HUDEP-2 (cell line): Measurements from ENCODE around the gene TBC1D2B.
A peak's percentile ranks its signal among the peaks of the same experiment; 100 is the strongest.

Experiments
- DNase-seq, 76 experiments: peaks; one replicate each; lab custom pipeline; 2025; ENCODE audit not compliant: unreplicated experiment in 76 of 76; lab: John Stamatoyannopoulos, UW

Gene TBC1D2B

DNA sequence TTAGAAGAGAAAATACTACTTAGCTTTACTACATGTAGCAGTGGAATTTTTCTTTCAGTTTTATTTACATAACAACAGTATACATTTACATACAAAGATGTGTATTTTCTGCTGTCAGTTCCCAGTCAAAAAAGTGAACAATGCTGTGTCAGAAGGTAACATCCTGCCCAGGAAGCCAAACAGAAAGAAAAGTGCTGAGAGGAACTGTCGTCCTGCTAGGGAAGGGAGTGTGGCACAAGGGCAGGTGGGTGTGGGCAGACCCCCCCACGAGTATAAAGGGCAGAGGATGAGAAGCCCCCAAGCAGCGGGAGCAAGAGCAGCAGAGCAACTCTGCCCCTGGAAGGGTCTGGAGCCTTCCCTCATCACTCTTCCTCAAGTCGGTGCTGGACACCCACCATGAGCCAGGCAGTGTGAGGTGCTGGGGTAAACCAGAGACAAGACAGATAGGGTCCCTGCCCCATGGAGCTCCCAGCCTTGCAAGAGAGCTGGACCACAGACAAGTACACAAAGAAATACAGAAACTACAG, 39.7 kb downstream of the TBC1D2B start:
- no peak for DNase-seq

DNA sequence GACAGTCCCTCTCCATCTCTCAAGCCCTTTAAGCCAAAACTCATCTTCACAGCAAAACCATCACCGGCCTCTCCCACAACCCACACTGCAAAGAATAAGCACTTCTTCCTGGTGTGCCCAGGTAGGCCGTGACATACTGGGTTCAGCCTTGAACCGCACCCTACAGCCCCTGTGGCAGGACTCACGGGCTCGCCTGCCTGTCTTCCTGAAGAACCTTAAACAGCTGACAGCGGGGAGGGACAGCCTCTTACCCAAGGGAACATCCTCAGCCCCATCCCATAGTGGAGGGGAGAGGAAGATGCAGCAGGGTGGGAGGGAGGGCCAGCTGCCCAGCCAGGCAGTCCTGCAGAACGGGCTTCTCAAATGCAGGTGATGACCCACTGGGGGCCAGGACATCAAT, 40.2 kb downstream of the TBC1D2B start:
- DNase-seq: no peak

DNA sequence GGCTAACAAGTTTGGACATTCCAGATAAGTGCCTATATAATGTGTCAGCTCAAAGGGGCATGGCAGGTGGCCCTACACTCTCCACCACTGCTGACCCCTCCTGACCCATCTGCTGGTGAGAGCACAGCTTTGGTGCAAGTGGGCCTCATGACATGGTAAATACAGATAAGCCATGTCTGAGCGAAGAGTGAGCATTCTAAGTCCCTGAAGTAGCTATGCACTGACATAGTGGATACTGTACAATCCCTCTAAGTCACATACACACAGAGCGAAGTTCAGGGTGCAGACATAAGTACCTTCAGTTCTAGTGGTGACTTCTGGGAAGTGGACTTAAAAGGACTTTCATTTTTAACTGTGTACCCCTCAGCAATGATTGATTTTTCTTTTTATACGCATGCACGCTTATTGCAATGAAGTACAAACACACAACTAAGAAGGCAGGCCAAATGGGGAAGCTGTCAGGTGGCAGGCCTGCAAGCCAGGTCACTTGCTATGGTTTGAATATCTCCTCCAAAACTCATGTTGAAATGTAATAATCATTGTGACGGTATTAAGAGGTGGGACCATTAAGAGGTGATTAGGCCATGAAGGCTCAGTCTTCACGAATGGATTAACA, 41.5 kb downstream of the TBC1D2B start:
- no peak for DNase-seq

DNA sequence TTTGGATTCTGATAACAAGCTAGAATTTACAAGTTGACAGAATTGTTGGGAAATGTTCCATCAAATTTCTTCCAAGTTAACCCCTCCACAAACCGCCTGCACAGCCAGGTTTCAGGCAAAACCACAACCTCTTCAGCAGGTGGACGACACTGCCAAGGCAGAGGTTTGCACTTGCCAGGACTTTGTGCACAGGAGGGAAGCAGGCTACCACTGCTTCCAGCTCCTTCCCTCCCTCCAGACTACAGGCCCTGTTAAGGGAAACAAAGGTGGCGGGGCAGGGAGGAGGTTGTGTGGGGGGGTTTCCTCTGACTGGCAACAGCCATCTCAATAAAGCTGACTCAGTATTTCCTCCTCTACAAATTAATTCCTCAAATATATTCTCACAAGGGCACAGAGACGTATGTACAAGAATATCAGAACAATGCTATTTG, 42.2 kb downstream of the TBC1D2B start:
- peak in 1 of 76 experiments; percentile 3 for DNase-seq

DNA sequence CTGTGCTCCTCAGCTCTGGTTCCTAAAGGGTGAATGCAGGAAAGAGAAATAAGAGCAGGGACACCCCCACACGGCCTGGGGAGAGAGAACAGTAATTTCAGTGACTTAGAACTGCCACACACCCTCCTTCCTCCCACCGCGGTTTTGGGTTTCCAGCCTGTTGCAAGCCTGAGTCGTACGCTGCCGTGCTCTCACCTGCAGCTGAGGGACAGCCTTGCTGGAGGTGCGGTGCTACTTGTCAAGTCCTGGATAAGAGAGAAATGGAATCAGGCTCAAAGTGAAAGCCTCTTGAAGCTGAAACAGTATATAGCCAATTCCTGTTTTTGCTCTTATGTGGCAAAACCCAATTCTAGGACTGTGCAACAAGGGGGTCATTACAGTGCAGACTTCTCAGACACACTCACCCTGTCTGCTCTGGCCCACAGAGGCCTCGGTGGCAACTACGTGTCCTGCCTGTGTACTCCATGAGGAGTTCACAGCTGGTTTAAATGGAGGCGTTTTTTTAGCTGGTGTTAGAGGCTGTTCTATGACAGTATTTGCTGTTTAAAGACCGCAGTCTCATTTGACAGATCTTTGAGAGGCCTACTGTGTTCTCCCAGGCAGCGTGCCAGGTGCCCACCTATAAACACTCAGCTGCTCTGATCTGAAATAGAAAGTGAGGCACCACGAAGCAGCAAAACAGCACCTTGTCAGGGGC, 42.9 kb downstream of the TBC1D2B start:
- no peak for DNase-seq

DNA sequence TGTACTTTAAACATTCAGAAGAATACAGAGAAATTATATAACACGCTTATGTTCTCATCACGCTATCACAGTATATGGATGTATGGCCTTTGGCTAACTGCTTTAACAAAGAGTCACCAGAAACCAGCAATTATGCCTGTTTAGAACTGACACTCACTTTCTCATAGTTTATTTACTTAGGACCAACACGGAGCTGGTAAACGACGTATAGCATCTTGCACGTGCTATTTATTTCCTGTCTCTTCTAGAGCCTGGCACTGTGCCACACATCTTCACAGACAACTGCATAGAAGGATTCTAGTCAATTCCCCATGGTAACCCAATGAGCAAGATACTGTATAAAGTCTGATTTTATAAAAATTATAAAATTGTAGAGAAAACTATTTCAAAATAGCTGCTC, 43.6 kb downstream of the TBC1D2B start:
- no peak for DNase-seq

DNA sequence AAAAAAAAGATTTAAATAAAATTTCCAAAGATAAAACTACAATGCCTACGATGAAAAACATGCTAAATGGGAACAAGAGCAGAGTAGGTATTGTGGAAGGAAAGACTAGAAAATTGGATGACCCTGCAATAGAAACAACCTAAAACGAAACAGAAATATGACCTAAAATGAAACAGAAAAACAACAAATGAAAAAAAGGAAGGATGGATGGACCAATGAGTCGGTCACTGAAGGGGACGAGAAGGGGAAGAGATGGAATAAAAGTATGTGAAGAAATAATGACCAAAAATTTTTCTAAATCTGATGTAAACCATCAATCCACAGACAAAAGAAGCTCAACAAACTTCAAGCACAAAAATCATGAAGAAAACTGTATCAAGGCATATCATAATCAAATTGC, 44.8 kb downstream of the TBC1D2B start:
- DNase-seq: no peak

DNA sequence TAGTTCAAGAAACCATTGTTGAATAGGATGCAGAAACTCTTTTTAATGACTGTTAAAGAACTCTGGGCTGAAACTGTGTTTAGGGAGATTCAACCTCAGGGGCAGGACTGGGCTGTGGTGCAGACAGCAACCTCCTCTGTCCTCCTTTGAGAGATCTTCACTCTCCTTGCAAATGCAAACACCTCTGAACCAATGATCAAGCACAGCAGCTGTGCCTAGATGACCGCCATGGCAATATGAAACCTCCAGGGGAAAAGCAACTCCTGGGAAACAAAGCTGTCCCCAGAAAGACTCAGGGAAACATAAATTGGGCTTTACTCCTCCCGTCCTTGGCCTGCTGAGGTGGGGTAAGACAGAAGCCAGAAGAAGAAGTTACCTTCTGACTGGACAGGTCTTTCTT, 52.6 kb downstream of the TBC1D2B start:
- DNase-seq: no peak

DNA sequence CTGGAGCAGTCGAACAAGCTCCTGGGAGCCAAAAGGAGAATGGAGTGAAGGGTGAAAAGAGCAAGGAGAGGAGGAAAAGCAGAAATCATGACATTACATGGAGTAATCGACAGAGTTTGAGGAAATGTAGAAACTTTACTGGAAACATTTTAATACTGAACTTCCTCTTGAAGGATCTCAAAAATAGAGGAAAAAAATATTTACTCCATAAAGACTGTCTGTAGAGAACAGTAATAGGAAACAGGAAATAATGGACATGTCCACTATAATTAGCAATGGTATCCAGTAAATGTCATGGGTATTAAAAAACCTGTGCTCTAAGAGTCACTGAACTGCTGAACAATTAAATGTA, 53.0 kb downstream of the TBC1D2B start:
- no peak for DNase-seq

DNA sequence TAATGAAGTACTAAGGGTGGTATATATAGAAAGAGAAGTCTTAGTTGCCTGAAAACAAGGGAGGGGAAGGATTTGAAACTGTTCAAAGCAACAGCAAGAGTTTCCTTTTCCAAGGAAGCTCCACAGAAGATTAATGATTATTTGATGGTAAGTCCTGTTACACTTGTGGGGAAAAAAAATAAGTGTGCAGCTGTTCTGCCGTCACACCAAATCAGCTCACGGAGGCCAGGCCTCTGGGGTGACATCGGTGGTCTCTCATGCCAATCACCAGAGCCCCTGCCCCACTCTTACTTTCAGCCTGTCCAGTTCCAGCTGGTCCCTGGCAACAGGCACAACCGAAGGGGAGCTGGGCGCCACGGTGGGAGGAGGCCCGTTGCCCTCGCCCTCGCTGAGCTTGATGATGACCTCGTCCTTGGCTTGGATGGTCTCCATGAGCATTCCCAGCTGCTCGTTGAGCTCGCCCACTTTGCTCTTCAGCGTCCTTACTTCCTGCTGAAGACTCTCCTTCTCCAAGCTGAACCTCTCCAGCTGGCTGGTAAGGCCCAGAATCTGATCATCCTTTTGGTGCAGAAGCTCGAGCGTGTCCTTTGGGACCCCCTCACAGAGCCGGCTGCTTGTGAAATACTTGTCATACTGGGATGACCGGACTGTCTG, 53.5 kb downstream of the TBC1D2B start:
- no peak for DNase-seq

DNA sequence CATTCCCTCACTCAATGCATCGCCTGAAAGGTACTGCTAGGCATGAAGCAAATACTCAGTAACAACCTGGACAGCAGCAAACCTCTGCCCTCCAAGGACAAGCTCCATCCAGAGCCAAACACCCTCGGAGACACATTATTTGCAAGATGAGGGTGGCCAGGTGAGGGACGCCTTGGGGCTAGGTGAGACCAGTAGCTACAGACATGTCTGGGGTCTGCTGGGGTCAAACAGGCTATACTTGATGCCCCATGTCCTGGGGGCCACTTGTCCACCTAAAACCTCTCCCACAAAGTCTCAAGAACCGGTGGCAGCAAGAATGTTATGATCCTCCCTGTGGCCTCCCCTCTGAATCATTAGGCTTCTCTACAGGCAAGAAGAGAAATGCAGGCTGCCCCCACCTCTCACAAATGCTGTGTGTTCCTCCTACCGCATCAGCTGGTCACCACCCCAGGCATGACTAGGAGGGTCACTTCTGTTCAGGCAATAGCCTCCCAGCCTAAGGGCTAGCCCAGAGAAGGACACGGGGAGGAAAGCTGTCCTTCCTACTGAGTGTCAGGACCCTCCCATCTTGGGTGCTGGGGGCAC, 54.3 kb downstream of the TBC1D2B start:
- DNase-seq: no peak

DNA sequence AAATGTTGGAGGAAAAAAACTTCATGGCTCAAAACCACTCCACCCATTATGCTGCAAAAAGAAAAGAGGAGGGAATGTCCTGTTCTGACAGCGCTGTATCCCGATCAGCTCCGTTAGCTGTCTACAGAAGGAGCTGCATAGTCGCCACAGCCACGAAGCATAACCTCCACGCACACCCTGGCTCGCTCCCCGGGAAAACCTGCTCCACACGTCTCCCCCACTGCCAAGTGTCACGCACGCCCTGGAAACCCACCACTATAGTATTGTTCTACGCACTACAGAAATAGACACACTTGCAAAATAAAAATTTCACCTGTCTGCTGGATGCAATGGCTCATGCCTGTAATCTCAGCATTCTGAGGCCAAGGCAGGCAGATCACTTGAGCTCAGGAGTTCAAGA, 55.8 kb downstream of the TBC1D2B start:
- DNase-seq: no peak

DNA sequence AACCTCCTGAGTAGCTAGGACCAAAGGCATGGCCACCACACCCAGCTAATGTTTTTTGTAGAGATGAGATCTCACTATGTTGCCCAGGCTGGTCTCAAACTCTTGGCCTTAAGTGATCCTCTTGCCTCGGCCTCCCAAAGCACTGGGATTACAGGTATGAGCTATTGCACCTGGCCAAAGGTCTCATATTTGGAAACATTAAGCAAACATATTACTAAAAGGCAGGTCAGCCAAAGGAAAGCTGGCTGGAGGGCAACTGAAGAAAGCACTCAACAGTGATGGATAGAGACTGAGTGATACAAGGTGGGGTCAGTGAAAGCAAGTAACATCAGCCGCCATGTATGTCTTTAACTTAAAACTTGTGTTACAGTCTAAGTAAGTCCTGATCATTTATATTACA, 57.5 kb downstream of the TBC1D2B start:
- no peak for DNase-seq

DNA sequence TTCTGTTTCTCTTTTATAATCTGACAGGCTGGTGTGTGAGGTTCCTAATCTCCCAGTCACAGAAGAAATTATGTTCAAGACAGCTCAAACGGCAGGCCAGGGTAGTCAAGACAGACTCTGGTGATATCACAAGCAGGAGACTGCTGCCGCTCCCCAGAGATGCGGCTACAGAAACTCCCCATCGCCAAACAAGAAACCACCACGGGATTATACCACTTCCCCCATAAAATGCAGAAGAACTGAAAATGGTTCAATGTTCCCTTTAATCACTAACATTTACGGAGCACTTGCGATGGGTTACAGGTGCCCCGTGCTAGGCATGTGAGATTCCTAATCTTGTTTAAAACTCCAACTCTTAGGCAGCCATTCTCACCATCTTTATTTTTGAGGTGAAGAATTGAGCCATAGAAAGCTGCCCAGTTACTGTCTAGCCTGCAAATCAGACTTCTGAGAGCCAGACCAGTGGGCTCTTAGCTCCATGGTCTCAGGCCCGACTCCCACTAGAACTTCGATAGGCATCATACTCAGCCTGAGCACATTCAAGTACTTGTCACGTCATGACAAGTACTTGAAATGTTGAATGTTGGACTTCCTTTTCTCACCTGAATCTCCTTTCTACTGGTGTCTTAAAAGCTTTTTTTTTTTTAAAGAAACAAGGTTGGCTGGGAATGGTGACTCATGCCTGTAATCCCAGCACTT, 58.4 kb downstream of the TBC1D2B start:
- peak in 33 of 76 experiments; percentile 3 to 50 (median 21) for DNase-seq

DNA sequence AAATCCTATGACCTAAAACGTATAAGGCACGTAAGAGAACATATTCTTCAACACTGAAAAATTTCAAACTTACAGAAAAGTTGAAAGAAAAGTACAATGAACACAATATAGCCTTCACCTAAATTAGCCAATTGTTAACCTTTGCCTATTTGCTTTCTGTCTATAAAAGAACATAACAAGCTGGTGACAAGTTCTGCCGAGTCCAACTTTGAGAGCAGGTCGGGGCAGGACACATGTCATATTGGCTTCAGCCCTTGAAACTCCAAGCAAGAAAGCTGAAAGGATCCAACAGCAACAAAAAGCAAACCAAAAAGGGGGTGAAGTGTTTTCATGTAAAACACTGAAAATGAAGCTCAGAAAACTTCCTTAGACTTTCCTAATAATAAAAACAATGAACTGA, 59.1 kb downstream of the TBC1D2B start:
- no peak for DNase-seq

DNA sequence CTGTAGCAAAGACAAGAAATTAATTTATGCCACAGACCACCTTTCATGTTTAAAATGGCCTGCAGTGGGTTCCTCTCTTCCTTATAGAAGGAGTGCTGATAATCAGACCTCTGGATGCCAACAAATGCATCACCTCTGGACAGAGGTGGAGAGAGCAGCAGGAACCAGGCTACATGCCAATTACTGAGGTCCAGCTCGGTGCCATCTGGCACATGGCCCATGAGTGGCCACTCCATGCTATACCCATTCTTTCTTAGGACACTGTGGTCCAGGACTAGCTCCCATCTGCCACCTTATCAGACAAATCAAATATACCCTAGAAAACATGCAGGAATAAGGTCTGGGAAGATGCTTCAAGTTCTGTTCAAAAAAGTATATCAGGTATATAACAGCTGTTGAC, 60.7 kb downstream of the TBC1D2B start:
- no peak for DNase-seq

DNA sequence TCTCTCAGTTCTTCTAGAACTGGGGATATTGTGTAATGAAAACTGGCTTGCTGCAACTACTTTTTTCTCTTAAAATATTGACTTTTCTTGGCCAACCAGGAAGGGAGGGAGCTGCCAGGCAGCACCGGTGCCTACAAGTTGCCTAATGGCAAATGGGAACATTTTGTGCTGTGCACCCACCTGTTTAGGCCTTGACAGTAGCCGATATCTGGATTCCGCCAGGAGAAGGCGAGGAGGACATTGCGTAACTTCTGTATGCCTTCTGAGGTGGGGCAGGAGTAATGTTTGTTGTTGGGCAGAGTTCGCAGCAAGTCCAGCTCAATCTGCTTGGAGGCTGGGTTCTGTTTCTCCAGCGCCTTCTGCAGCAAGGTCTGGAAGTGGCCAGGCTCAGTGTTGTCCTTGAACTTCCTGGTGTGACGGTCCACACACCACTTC, 64.9 kb downstream of the TBC1D2B start:
- no peak for DNase-seq

DNA sequence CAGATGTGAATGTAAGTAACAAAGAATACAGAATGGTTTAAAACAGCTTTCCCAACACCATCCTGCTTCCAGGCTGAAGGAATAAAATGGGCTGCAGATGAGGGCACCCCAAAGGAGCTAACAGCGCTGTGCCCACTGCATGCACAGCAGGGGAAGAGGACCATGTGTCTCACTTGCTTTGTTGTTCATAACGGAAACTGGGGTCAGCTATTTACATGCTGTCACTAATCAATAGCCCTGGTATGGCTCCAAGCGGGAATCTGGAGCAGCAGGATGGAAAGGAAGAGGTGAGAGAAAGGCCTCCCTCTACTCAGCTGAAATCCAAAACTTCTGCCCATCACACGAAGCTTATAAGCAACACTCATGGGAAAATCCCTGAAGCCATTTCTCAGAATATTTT, 67.4 kb downstream of the TBC1D2B start:
- DNase-seq: no peak

DNA sequence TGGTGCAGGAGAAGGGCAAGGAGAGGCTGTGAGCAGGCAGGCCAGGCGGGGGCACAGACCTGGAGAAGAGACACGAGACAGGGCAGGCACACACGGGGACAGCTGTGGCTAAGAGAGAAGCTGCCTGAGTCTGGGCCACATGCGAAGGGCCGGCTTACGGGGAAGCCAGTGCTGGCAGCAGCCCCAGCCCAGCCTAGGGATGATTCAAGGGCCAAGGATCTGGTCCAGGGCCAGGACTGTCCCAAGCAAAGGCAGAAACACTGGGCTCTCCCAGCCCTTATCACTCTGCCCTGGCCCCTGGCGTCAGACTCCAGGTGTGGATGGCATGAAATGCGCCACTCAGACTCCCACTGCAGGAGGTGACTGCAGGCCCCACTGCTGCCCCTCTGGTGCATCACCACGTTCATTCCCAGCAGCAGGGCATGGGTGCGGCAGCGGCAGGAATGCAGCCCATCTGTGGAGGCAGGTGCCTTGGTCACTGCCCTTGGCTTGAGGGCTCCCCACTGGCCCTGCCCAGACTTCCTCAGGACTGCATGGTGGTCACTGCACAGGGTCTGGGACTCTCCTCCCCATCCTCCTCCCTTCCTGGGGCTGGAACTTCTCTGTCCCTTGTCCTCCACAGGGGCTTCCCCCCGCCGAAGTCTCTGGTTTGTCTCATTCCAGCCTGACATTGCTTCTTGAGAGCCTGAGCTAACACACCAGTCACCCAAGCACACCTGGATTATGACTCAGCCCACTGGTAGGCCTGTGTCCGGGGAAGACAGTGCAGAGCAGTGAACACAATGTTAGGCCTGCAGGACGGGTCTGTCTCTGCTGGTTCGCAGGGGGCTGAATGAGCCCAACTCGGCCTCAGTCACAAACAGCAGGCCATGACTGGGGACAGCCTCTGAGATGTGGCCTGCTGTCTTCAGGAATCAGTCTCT, 69.3 kb downstream of the TBC1D2B start:
- DNase-seq: no peak
